Right renal cortex interstitium (tissue), 3 donors: ENCODE results near the gene SMG5. TPM values are rescaled to one million over a fixed set of nuclear protein-coding genes. Genes with fewer than 3 reads are reported as not detected.

Source experiments
- DNase-seq, 3 donors: peaks; one replicate each; pipeline ENCODE4 v3.0.0-alpha.2; 2013; ENCODE audit warnings: low read depth in 3 of 3, low spot score in 2 of 3
- polyA plus RNA-seq, 3 donors: library from polyadenylated mRNA; unstranded; fragments of 120-200 nt; gene quantifications; one replicate each; pipeline ENCODE4 v1.2.1, GENCODE V29; 2013; ENCODE audit not compliant: insufficient read length in 3 of 3

SMG5 gene
- polyA plus RNA-seq, 3 donors = 55.0 to 58.3 (median 57.6) TPM

GRCh38 chr1:156246241-156246780 lies 36.3 kb downstream of the SMG5 start:
- DNase-seq = no peak

- no peak for DNase-seq
These were observed 37.0 kb downstream of the SMG5 start for GRCh38 chr1:156245451-156246232.

DNA sequence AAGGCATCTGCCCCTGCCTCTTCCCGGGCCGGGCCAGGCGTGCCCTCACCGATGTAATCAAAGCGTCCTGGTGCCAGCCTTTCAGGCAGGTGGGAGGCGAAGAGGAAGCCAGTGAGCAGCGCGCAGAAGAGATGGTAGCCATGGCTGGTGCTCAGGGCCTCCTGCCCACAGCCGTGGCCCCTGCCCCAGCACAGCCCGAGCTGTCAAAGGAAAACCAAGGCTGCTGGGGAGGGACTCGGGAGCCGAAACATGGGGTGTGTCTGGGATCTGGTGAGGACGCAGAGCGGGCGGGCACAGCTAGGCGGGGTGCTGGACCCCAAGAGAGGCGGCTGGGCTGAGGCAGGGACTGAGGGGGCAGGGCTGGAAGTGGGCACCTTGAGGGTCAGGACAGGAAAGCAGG lies 37.9 kb downstream of the SMG5 start:
- no peak for DNase-seq

DNA sequence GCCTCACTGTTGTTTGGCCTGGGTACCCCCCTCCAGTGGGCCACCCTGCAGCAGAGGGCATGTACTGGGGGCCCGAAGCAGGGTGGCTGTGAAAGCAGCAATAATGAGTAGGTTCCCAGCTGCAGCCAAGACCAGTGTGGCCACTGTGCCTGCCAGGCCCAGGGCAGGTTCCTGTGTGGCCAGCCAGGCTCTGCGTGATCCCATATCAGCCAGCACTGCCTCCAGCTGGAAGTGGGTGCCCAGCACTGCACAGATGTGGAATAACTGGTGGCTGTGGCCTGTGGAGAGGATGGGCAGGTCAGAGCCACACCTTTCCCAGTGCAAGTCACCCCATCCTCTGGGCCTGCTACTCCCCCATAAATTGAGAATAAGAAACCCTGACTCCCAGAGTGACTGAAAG lies 38.5 kb downstream of the SMG5 start:
- no peak for DNase-seq

- no peak for DNase-seq
These were observed 39.9 kb downstream of the SMG5 start for GRCh38 chr1:156242738-156243137.

GRCh38 chr1:156241926-156242325 lies 40.7 kb downstream of the SMG5 start, which contains the start of gene BGLAP:
TSS of gene BGLAP (plus strand) at chr1:156242184. CDS start at chr1:156242232, 48 bp downstream.
- no peak for DNase-seq

GRCh38 chr1:156241311-156241811 lies 41.3 kb downstream of the SMG5 start:
- no peak for DNase-seq

DNA sequence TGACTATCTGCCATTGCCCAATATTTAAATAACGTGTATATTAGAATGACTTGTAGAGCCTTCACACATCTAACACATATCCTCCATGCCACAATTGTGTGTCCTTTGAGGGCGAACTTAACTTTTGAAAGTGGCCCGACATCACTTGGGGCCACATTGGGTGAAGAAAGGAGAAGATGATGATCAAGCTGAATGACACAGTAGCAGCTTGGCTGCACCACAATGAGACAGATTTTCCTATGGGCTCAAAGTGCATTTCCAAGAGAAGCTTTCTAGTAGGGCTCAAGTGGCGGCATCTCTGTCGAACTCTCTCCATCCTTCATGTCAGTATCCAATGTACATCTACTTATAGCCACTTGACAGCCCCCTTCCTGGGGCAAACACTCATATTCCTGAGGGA lies 44.4 kb downstream of the SMG5 start:
- DNase-seq = no peak

DNA sequence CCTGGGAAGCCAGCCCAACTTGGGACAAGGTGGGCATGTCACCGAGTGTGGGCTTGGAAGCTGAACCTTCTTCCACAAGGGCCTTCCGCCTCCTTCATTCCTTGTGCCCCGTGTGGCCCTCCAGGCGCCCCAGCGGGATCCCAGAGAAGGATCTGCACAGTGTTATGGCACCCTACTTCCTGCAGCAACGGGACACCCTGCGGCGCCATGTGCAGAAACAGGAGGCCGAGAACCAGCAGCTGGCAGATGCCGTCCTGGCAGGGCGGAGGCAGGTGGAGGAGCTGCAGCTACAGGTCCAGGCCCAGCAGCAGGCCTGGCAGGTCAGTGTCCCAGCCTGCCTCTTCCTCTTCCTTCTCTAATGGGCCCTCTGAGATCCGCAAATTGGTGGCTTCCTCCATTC lies 46.5 kb downstream of the SMG5 start:
- no peak for DNase-seq

GRCh38 chr1:156233426-156234127 lies 49.0 kb downstream of the SMG5 start:
- DNase-seq = no peak

DNA sequence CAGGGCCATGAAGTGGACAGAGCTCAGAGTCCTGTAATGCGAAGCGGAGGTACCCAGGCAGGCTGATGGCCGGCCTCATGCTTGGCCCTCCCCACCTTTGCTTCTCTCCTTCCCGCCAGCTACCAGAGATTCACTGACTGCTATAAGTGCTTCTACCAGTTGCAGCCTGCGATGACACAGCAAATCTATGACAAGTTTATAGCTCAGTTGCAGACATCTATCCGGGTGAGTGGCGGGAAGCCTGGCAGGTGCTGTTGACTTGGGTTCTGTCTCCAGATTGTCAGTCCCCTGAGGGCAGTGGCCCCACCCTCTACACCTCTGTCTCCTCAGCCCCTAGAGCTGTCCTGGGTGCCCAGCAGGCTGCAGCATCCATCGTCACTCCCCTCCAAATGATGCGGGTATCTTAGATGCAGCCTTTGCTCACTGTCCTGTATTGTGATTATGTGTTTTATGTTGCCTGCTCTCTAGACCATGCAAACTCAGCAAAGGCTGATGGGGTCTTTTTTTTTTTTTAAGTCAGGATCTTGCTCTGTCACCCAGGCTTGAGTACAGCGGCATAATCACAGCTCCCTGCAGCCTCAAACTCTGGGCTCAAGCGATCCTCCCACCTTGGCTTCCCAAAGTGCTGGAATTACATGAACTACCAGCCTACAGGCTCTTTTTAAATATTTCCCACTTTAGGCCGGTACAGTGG lies 50.3 kb downstream of the SMG5 start:
- DNase-seq = no peak

DNA sequence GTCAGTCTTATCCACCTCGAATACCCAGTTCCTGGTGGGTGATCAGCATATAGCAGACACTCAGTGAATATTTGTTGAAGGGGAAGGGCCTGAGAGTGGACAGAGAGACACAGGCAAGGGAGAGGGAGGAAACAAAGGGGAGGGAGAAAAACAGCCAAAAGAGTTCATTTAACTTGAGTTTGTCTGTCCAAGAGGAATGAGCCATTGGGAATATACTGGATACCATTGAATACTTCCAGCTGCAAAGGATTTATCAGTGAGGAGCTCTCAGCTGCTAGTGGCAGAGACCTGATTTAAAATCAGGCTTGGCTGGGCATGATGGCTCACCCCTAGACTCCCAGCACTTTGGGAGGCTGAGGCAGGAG lies 52.2 kb downstream of the SMG5 start:
- DNase-seq = no peak

DNA sequence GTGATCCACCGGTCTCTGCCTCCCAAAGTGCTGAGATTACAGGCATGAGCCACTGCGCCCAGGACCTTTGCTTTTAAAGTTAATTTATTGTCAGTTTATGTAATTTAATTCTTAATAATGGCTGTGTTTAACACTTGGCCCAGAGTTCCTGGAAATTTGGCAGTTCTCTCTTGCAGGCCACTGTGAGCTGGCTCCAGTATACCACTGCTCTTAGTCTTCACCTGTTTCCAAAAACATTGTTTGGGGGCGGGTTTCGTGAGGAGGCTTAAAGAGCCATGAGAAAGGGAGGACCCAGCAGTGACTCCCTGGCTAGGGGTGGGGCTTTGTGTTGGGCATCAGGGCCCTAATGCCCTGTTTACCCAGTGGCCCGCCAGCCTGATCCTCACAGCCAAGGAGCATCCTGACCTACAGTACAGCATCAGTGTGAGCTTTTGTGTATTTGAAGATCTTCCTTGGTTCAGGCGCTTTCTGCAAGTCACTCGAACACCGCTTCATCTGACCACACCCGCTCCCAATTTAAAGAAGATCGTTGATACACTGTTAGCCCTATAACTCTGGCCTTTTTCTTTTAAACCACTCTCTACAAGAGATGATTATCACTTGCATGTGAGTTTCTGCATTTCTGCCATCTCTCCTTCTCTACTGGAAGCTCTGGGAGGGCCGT lies 52.7 kb downstream of the SMG5 start:
- no peak for DNase-seq

GRCh38 chr1:156228501-156228900 lies 54.1 kb downstream of the SMG5 start:
- no peak for DNase-seq

- no peak for DNase-seq
These were observed 55.8 kb downstream of the SMG5 start for GRCh38 chr1:156226782-156227181.

DNA sequence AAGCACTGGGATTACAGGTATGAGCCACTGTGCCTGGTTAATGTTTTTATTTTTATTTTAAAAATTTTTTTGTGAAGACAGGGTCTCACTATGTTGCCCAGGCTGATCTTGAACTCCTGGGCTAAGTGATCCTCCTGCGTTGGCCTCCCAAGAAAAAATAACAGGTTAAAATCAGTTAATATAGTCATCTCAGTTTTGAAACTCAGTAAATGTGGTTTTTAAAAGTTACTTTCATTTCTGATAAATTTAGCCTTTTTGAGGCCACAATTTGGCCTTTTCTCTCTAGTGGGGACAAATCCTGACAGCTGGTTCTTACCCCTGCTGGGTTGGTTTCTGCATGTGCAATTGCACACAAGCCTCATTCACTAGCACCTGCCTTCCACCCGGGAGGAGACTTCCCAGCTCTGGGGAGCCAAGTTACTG lies 56.5 kb downstream of the SMG5 start:
- no peak for DNase-seq

DNA sequence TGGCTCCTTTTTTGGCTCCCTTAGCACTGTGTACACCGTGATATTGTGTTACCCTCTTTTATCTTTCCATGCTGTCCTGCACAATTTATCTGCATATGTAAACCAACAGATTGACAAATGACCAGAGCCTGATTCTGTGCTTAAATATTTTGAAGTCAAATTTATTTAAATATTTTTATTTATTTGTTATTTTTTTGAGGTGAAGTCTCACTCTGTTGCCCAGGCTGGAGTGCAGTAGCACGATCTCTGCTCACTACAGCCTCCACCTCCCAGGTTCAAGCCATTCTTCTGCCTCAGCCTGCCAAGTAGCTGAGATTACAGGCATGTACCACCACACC lies 57.0 kb downstream of the SMG5 start:
- DNase-seq = no peak

DNA sequence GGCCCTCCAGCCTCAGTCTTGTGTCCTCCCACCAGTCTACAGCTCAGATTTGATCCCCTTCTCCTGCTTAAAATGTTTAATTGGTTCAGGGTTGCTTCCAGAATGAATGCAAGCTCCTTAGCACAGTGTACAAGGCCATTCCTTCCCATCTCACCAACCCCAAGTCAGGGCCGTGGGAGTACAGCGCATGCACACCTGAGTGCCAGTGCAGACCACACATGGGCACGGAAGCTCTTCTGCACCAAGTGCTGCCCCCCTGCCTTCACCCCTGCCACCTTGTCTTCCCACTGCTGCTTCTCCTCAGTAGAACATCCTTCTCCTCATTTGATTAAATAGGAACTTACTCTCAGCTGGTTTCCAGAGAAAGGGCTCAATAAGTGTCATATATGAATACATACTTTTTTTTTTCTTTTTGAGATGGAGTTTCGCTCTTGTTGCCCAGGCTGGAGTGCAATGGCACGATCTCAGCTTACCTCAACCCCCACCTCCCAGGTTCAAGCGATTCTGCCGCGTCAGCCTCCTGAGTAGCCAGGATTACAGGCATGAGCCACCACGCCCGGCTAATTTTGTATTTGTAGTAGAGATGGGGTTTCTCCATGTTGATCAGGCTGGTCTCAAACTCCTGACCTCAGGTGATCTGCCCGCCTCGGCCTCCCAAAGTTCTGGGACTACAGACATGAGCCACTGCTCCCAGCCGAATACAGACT lies 60.5 kb downstream of the SMG5 start:
- DNase-seq = no peak

DNA sequence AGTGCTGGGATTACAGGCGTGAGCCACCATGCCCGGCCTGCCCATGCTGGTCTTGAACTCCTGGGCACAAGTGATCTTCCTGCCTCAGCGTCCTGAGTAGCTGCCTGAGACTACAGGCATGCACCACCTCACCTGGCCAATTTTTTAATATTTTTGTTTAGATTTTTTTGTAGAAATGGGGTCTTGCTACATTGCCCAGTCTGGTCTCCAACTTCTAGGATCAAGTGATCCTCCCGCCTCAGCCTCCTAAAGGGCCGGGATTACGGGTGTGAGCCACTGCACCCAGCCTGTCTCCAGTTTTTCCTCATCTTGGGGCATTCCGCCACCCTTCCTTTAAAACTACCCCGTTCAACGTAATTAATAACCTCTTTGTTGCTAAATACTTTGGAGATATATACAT lies 62.4 kb downstream of the SMG5 start:
- DNase-seq = no peak

GRCh38 chr1:156217871-156218270 lies 64.8 kb downstream of the SMG5 start:
- DNase-seq = no peak
